SKM-1 treated with dmso at 0.1 percent for 144 hours (cell line): ENCODE measurements around the gene PM20D2.

ENCODE experiments used
- DNase-seq: peaks from one replicate; lab custom pipeline; 2025; ENCODE audit not compliant: unreplicated experiment; lab: John Stamatoyannopoulos, UW

The PM20D2 gene

GRCh38 chr6:89200706-89201215 lies 54.9 kb downstream of the PM20D2 start:
- DNase-seq = no peak

- DNase-seq = no peak
These were observed 58.2 kb downstream of the PM20D2 start for GRCh38 chr6:89204096-89204495.

- no peak for DNase-seq
These were observed 60.0 kb downstream of the PM20D2 start for GRCh38 chr6:89205819-89206218.

GRCh38 chr6:89208551-89208950 lies 62.7 kb downstream of the PM20D2 start:
- DNase-seq = no peak

- no peak for DNase-seq
These were observed 63.6 kb downstream of the PM20D2 start for GRCh38 chr6:89209457-89209856.

GRCh38 chr6:89212472-89212871 lies 66.6 kb downstream of the PM20D2 start:
- no peak for DNase-seq

GRCh38 chr6:89214197-89214596 lies 68.3 kb downstream of the PM20D2 start:
- DNase-seq = no peak
